IMR-90 (cell line): ENCODE results near the gene RPLP1. TPM values are rescaled to one million over a fixed set of nuclear protein-coding genes. Genes with fewer than 3 reads are reported as not detected.

Source experiments
- ATAC-seq: fragments of 200-7000 bp; cut with Tn5 transposase; 2 replicates; pipeline ENCODE4 v1.9.1; 2020; ENCODE audit warnings: low read depth, mild to moderate bottlenecking, moderate library complexity
- BruUV-seq: library from RNA; stranded (reverse); fragments of 400-500 nt; replicated peaks from 2 replicates; lab custom pipeline; 2021; lab: Mats Ljungman, UMichigan
- CTCF ChIA-PET: fragments of 300-600 bp; formaldehyde crosslinking; extraction: SDS; loops from one replicate; lab custom pipeline; 2021; ENCODE audit warnings: antibody characterized with exemption; lab: Yijun Ruan, JAX
- POLR2A ChIA-PET: fragments of 300-600 bp; sonication (Branson Sonifier 250); formaldehyde crosslinking; loops from one replicate; lab custom pipeline; 2022; ENCODE audit warnings: antibody characterized with exemption; ENCODE audit not compliant: unreplicated experiment; lab: Charles Lee
- DNase-seq: peaks from one replicate; pipeline ENCODE4 v3.0.0; 2013
- H2AFZ ChIP-seq: replicated peaks from 2 replicates; pipeline ENCODE3; 2013; ENCODE audit warnings: low read length, mild to moderate bottlenecking; ENCODE audit not compliant: poor library complexity
- H2AK5ac ChIP-seq: 2 replicates; pipeline ENCODE4 v1.6.1; 2013; ENCODE audit warnings: low read depth, low read length, inconsistent platforms
- H2AK9ac ChIP-seq: replicated peaks from 2 replicates; pipeline ENCODE3; 2013; ENCODE audit warnings: mild to moderate bottlenecking, low read depth, low read length, moderate library complexity; ENCODE audit not compliant: poor library complexity
- H2BK120ac ChIP-seq: 2 replicates; pipeline ENCODE4 v1.6.1; 2013; ENCODE audit warnings: low read depth, low read length, inconsistent platforms
- H2BK15ac ChIP-seq: 3 replicates; pipeline ENCODE4 v1.6.1; 2013; ENCODE audit warnings: low read depth, low read length, inconsistent platforms
- H2BK20ac ChIP-seq: 2 replicates; pipeline ENCODE4 v1.6.1; 2013; ENCODE audit warnings: low read depth, mild to moderate bottlenecking, inconsistent platforms, low read length, moderate library complexity
- H2BK5ac ChIP-seq: 2 replicates; pipeline ENCODE4 v1.6.1; 2013; ENCODE audit warnings: mild to moderate bottlenecking, low read depth, low read length, inconsistent platforms; ENCODE audit not compliant: poor library complexity, severe bottlenecking
- H3K14ac ChIP-seq: replicated peaks from 2 replicates; pipeline ENCODE4 v1.6.1; 2013; ENCODE audit warnings: low read depth, low read length, inconsistent platforms
- H3K18ac ChIP-seq: 2 replicates; pipeline ENCODE4 v1.6.1; 2013; ENCODE audit warnings: low read depth, low read length, control low read depth
- H3K23ac ChIP-seq: 2 replicates; pipeline ENCODE4 v1.6.1; 2013; ENCODE audit warnings: low read depth, low read length, inconsistent platforms
- H3K27ac ChIP-seq: 2 replicates; pipeline ENCODE4 v1.5.1; 2013; ENCODE audit warnings: mild to moderate bottlenecking, control low read depth, low read length; ENCODE audit not compliant: insufficient read depth
- H3K27me3 ChIP-seq: 2 replicates; pipeline ENCODE4 v1.6.1; 2013; ENCODE audit warnings: low read length; ENCODE audit not compliant: control insufficient read depth, insufficient read depth
- H3K36me3 ChIP-seq: 2 replicates; pipeline ENCODE4 v1.6.1; 2013; ENCODE audit warnings: low read length, mixed read lengths; ENCODE audit not compliant: control insufficient read depth, insufficient read depth
- H3K4ac ChIP-seq: 2 replicates; pipeline ENCODE4 v1.6.1; 2013; ENCODE audit warnings: low read depth, low read length, inconsistent platforms
- H3K4me1 ChIP-seq: 2 replicates; pipeline ENCODE4 v1.6.1; 2013; ENCODE audit warnings: low read length, mixed read lengths; ENCODE audit not compliant: control insufficient read depth, insufficient read depth
- H3K4me2 ChIP-seq: 2 replicates; pipeline ENCODE4 v1.6.1; 2013; ENCODE audit warnings: low read depth, mild to moderate bottlenecking, control low read depth, low read length, moderate library complexity
- H3K4me3 ChIP-seq: 2 replicates; pipeline ENCODE4 v1.5.1; 2013; ENCODE audit warnings: low read depth, mild to moderate bottlenecking, control low read depth, low read length, moderate library complexity; ENCODE audit not compliant: insufficient read depth
- H3K56ac ChIP-seq: 2 replicates; pipeline ENCODE4 v1.6.1; 2013; ENCODE audit warnings: low read length, inconsistent platforms; ENCODE audit not compliant: insufficient read depth; ENCODE audit errors: extremely low read depth
- H3K79me1 ChIP-seq, 2 experiments: 2 replicates each; pipeline ENCODE4 v1.6.1; 2013; ENCODE audit warnings: low read length in 2 of 2, inconsistent platforms in 1 of 2, low read depth in 1 of 2
- H3K9ac ChIP-seq: 2 replicates; pipeline ENCODE4 v1.6.1; 2013; ENCODE audit warnings: low read depth, low read length, control low read depth
- H3K9me1 ChIP-seq: 2 replicates; pipeline ENCODE4 v1.6.1; 2013; ENCODE audit warnings: low read length, inconsistent platforms; ENCODE audit not compliant: insufficient read depth
- H3K9me3 ChIP-seq: 2 replicates; pipeline ENCODE4 v1.6.1; 2013; ENCODE audit warnings: low read length; ENCODE audit not compliant: control insufficient read depth, insufficient read depth
- H4K20me1 ChIP-seq: 2 replicates; pipeline ENCODE4 v1.6.1; 2013; ENCODE audit warnings: low read length, inconsistent platforms; ENCODE audit not compliant: insufficient read depth
- H4K5ac ChIP-seq: 2 replicates; pipeline ENCODE4 v1.6.1; 2013; ENCODE audit warnings: mild to moderate bottlenecking, low read depth, low read length, control low read depth
- H4K8ac ChIP-seq, 2 experiments: 2 replicates each; pipeline ENCODE4 v1.6.1; 2013; ENCODE audit warnings: low read depth in 2 of 2, low read length in 2 of 2, control low read depth in 1 of 2, inconsistent platforms in 1 of 2
- H4K91ac ChIP-seq: 2 replicates; pipeline ENCODE4 v1.6.1; 2013; ENCODE audit warnings: low read depth, low read length, inconsistent platforms; ENCODE audit not compliant: insufficient read depth
- BHLHE40 ChIP-seq: fragments of 150-350 bp; IDR thresholded peaks from 2 replicates; pipeline ENCODE4 v1.6.1; 2016; ENCODE audit warnings: mild to moderate bottlenecking, low read depth, low read length
- CEBPB ChIP-seq: IDR thresholded peaks from 2 replicates; pipeline ENCODE4 v1.6.1; 2012; ENCODE audit warnings: low read depth, low read length, improper control_type of control experiment
- CHD1 ChIP-seq: IDR thresholded peaks from 2 replicates; pipeline ENCODE4 v1.6.1; 2012; ENCODE audit warnings: low read depth, low read length, improper control_type of control experiment
- CTCF ChIP-seq: conservative IDR thresholded peaks from 2 replicates; pipeline ENCODE4 v1.5.1; 2012; ENCODE audit warnings: mild to moderate bottlenecking, low read depth, low read length, improper control_type of control experiment
- FOS ChIP-seq: fragments of 150-350 bp; IDR thresholded peaks from 2 replicates; pipeline ENCODE4 v1.6.1; 2016; ENCODE audit warnings: low read depth, low read length
- MAFK ChIP-seq: IDR thresholded peaks from 2 replicates; pipeline ENCODE4 v1.6.1; 2012; ENCODE audit warnings: low read depth, low read length, improper control_type of control experiment
- MAZ ChIP-seq: IDR thresholded peaks from 2 replicates; pipeline ENCODE4 v1.6.1; 2012; ENCODE audit warnings: low read depth, mild to moderate bottlenecking, low read length, improper control_type of control experiment, moderate library complexity, borderline replicate concordance
- MXI1 ChIP-seq: IDR thresholded peaks from 2 replicates; pipeline ENCODE4 v1.6.1; 2012; ENCODE audit warnings: low read depth, mild to moderate bottlenecking, low read length, moderate library complexity, borderline replicate concordance
- NFE2L2 ChIP-seq: fragments of 150-350 bp; IDR thresholded peaks from 2 replicates; pipeline ENCODE4 v1.6.1; 2016; ENCODE audit warnings: low read depth, mild to moderate bottlenecking, low read length
- POLR2A ChIP-seq: IDR thresholded peaks from 2 replicates; pipeline ENCODE4 v1.6.1; 2012; ENCODE audit warnings: mild to moderate bottlenecking, low read depth, low read length
- RAD21 ChIP-seq: IDR thresholded peaks from 2 replicates; pipeline ENCODE4 v1.6.1; 2012; ENCODE audit warnings: low read length, improper control_type of control experiment
- RCOR1 ChIP-seq: IDR thresholded peaks from 2 replicates; pipeline ENCODE4 v1.6.1; 2012; ENCODE audit warnings: mild to moderate bottlenecking, low read length, improper control_type of control experiment; ENCODE audit not compliant: insufficient replicate concordance
- RFX5 ChIP-seq: IDR thresholded peaks from 2 replicates; pipeline ENCODE4 v1.8.0; 2012; ENCODE audit warnings: low read depth, mild to moderate bottlenecking, low read length, moderate library complexity
- SMC3 ChIP-seq: fragments of 150-350 bp; IDR thresholded peaks from 2 replicates; pipeline ENCODE4 v1.6.1; 2016; ENCODE audit warnings: low read depth, mild to moderate bottlenecking, antibody characterized with exemption, low read length, moderate library complexity
- WGBS, 2 experiments: methylation state at CpG; one replicate each; pipeline versions ENCODE4 v1.1.5 to v1.1.7; 2013; ENCODE audit warnings: missing lambda C conversion rate in 2 of 2; ENCODE audit not compliant: insufficient read length in 1 of 2; ENCODE audit errors: extremely low coverage in 2 of 2; 5-methylcytosine and 5-hydroxymethylcytosine counted together
- dilution Hi-C: fragments of 300-500 bp; cut with HindIII; formaldehyde crosslinking; loops from one replicate; pipeline ENCODE4 v1.14.3; 2018; ENCODE audit warnings: low sequenced_read_pairs; ENCODE audit not compliant: unreplicated experiment
- in situ Hi-C: fragments of 300-500 bp; cut with MboI; formaldehyde crosslinking; loops from 3 replicates; pipeline ENCODE4 v1.14.3; 2019; ENCODE audit warnings: low sequenced_read_pairs, inconsistent platforms, mixed read lengths
- intact Hi-C: fragments of 100-400 bp; cut with micrococcal nuclease; formaldehyde crosslinking; loops from 2 replicates; pipeline ENCODE4 v1.10.0; 2022
- polyA plus RNA-seq, 3 experiments: library from polyadenylated mRNA; depleted of rRNA; stranded (reverse); fragments of >200 nt; gene quantifications; 2 replicates each; pipeline ENCODE4 v1.2.3, GENCODE V29; 2012; ENCODE audit warnings: low replicate concordance in 1 of 3
- total RNA-seq: library from RNA; depleted of rRNA; stranded (reverse); fragments of >200 nt; gene quantifications from 2 replicates; pipeline ENCODE4 v1.2.3, GENCODE V29; 2012
- TF ChIP-seq, protein P1 (sequence below): fragments of 150-350 bp; IDR thresholded peaks from 2 replicates; pipeline ENCODE4 v1.6.1; 2017; ENCODE audit warnings: mild to moderate bottlenecking, antibody characterized with exemption, low read length, low read depth
- TF ChIP-seq, protein P2 (sequence below): fragments of 150-350 bp; IDR thresholded peaks from 2 replicates; pipeline ENCODE4 v1.6.1; 2016; ENCODE audit warnings: low read depth, mild to moderate bottlenecking, low read length, moderate library complexity, borderline replicate concordance

RPLP1 gene
- total and polyA plus RNA-seq, 2 of the 4 experiments (the other 2 are of a cell fraction) = 97.0 to 1,440 TPM

DNA sequence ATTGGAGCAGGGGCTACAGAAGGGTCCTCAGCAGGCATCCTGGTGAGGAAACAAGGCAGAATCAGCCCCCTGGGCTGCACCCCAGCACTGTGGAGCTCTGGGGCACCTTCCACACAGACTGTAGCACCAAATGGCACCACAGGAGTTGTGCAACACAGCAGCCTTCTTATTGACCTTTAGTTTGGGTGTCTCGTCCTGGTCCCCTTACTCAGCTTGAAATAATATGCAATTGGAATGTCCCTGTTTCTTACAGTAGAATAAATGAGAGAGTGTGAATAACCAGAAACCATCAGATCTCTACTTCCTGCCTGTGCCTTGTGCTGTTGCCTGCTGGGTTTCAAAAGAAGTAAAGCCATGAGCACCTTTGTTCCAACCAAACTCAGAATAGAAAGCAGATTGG, 44.5 kb downstream of the RPLP1 start:
- Histone ChIP-seq H3K4ac (no peak overlapping the region), H3K56ac (no peak overlapping the region), H2AFZ (no peak overlapping the region), H3K4me2 (no peak overlapping the region), H4K20me1 (no peaks in the 10 kb centered on the region), H3K79me1 (no peaks in the 10 kb centered on the region), H2BK15ac (no peak overlapping the region), H2BK120ac (no peak overlapping the region), H2AK5ac (no peak overlapping the region), H2AK9ac (no peak overlapping the region), H3K9me1 (no peaks in the 10 kb centered on the region), H3K14ac (no peak overlapping the region), H3K23ac (no peak overlapping the region), H3K18ac (no peak overlapping the region), H3K27ac (no peak overlapping the region), H4K91ac (no peak overlapping the region), H3K4me1 (no peaks in the 10 kb centered on the region), H3K36me3 (no peaks in the 10 kb centered on the region), H2BK20ac (no peak overlapping the region), H3K27me3 (peaks cover 42% of the 10 kb centered on the region), H4K8ac (no peak overlapping the region), H3K4me3 (no peak overlapping the region), H4K5ac (no peak overlapping the region), H2BK5ac (no peak overlapping the region), H3K9ac (no peak overlapping the region), H3K9me3 (no peaks in the 10 kb centered on the region)
- no TSS peak for BruUV-seq
- ChIA-PET CTCF (no interaction called here), POLR2A (no interaction called here)
- in situ Hi-C loops (no loop called here), intact Hi-C loops (no loop called here), dilution Hi-C loops (no loop called here)
- DNase-seq = no peak
- TF ChIP-seq MAZ = no peak
- TF ChIP-seq RAD21 = no peak
- TF ChIP-seq MXI1 = no peak
- TF ChIP-seq FOS = no peak
- no peak for TF ChIP-seq CTCF
- TF ChIP-seq, protein P1, sequence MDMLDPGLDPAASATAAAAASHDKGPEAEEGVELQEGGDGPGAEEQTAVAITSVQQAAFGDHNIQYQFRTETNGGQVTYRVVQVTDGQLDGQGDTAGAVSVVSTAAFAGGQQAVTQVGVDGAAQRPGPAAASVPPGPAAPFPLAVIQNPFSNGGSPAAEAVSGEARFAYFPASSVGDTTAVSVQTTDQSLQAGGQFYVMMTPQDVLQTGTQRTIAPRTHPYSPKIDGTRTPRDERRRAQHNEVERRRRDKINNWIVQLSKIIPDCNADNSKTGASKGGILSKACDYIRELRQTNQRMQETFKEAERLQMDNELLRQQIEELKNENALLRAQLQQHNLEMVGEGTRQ = no peak
- TF ChIP-seq, protein P2, sequence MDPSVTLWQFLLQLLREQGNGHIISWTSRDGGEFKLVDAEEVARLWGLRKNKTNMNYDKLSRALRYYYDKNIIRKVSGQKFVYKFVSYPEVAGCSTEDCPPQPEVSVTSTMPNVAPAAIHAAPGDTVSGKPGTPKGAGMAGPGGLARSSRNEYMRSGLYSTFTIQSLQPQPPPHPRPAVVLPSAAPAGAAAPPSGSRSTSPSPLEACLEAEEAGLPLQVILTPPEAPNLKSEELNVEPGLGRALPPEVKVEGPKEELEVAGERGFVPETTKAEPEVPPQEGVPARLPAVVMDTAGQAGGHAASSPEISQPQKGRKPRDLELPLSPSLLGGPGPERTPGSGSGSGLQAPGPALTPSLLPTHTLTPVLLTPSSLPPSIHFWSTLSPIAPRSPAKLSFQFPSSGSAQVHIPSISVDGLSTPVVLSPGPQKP = no peak
- TF ChIP-seq NFE2L2 = no peak
- no peak for TF ChIP-seq POLR2A
- TF ChIP-seq BHLHE40 = no peak
- TF ChIP-seq RCOR1 = no peak
- TF ChIP-seq SMC3 = no peak
- no peak for TF ChIP-seq CEBPB
- no peak for TF ChIP-seq CHD1
- TF ChIP-seq MAFK = no peak
- TF ChIP-seq RFX5 = no peak
- WGBS, 2 experiments = no CpG with 5 or more reads among the region's 1 CpG
- ATAC-seq = no peak
